SK-N-SH treated with all-trans-retinoic acid at 6 μM for 48 hours (cell line): ENCODE data around the gene SLC9A7.
A peak's percentile ranks its signal among the peaks of the same experiment; 100 is the strongest.

ENCODE experiments used
- ATAC-seq: fragments of 200-7000 bp; cut with Tn5 transposase; 3 replicates; pipeline ENCODE4 v1.9.1; 2020; ENCODE audit warnings: mild to moderate bottlenecking, moderate library complexity
- ARNTL ChIP-seq: fragments of 450-650 bp; formaldehyde crosslinking; IDR thresholded peaks from 2 replicates; pipeline ENCODE4 v1.5.0; 2020; ENCODE audit warnings: low read depth, mild to moderate bottlenecking, moderate library complexity, borderline replicate concordance
- BACH2 ChIP-seq: fragments of 250-450 bp; sonication (Bioruptor Pico); IDR thresholded peaks from 2 replicates; pipeline ENCODE4 v1.9.0; 2021; ENCODE audit warnings: mild to moderate bottlenecking, borderline replicate concordance
- CSDC2 ChIP-seq: fragments of 250-450 bp; sonication (Bioruptor Pico); IDR thresholded peaks from 2 replicates; pipeline ENCODE4 v1.5.0; 2020; ENCODE audit warnings: mild to moderate bottlenecking, moderate library complexity
- ESRRG ChIP-seq: fragments of 250-450 bp; sonication (Bioruptor Pico); IDR thresholded peaks from 2 replicates; pipeline ENCODE4 v1.6.1; 2021; ENCODE audit warnings: mild to moderate bottlenecking
- GLIS3 ChIP-seq: fragments of 250-450 bp; sonication (Bioruptor Pico); IDR thresholded peaks from 2 replicates; pipeline ENCODE4 v1.5.0; 2020; ENCODE audit warnings: mild to moderate bottlenecking, moderate library complexity
- ISL1 ChIP-seq: fragments of 250-450 bp; sonication (Bioruptor Pico); IDR thresholded peaks from 2 replicates; pipeline ENCODE4 v2.1.2; 2022; ENCODE audit warnings: mild to moderate bottlenecking, moderate library complexity
- OSR1 ChIP-seq: fragments of 250-450 bp; sonication (Bioruptor Pico); IDR thresholded peaks from 2 replicates; pipeline ENCODE4 v1.8.0; 2022; ENCODE audit warnings: moderate library complexity, mild to moderate bottlenecking, inconsistent platforms
- PATZ1 ChIP-seq: fragments of 250-450 bp; sonication (Bioruptor Pico); IDR thresholded peaks from 2 replicates; pipeline ENCODE4 v1.8.0; 2020; ENCODE audit warnings: mild to moderate bottlenecking, moderate library complexity, borderline replicate concordance
- PPARA ChIP-seq: fragments of 250-450 bp; sonication (Bioruptor Pico); IDR thresholded peaks from 2 replicates; pipeline ENCODE4 v1.5.0; 2020; ENCODE audit warnings: mild to moderate bottlenecking, borderline replicate concordance
- TCF4 ChIP-seq: fragments of 250-450 bp; sonication (Bioruptor Pico); IDR thresholded peaks from 2 replicates; pipeline ENCODE4 v1.8.0; 2021; ENCODE audit warnings: mild to moderate bottlenecking, moderate library complexity, borderline replicate concordance
- TOX ChIP-seq: fragments of 250-450 bp; sonication (Bioruptor Pico); IDR thresholded peaks from 2 replicates; pipeline ENCODE4 v1.8.0; 2021; ENCODE audit warnings: mild to moderate bottlenecking, moderate library complexity, borderline replicate concordance
- ZC3H10 ChIP-seq: fragments of 250-450 bp; sonication (Bioruptor Pico); IDR thresholded peaks from 2 replicates; pipeline ENCODE4 v1.5.1; 2021; ENCODE audit warnings: mild to moderate bottlenecking, moderate library complexity
- ZFP30 ChIP-seq: fragments of 450-650 bp; formaldehyde crosslinking; IDR thresholded peaks from 2 replicates; pipeline ENCODE4 v1.5.0; 2022; ENCODE audit warnings: mild to moderate bottlenecking, moderate library complexity
- ZNF565 ChIP-seq: fragments of 450-650 bp; formaldehyde crosslinking; conservative IDR thresholded peaks from 2 replicates; pipeline ENCODE4 v1.5.0; 2020; ENCODE audit warnings: low read depth, mild to moderate bottlenecking, moderate library complexity
- ZNF8 ChIP-seq: fragments of 450-650 bp; formaldehyde crosslinking; IDR thresholded peaks from 2 replicates; pipeline ENCODE4 v1.5.0; 2020; ENCODE audit warnings: mild to moderate bottlenecking, moderate library complexity
- TF ChIP-seq, protein P1 (sequence below): fragments of 250-450 bp; sonication (Bioruptor Pico); IDR thresholded peaks from 2 replicates; pipeline ENCODE4 v1.8.0; 2021; ENCODE audit warnings: low read depth, mild to moderate bottlenecking, moderate library complexity, borderline replicate concordance
- TF ChIP-seq, protein P2 (sequence below): fragments of 250-450 bp; sonication (Bioruptor Pico); IDR thresholded peaks from 2 replicates; pipeline ENCODE4 v1.5.1; 2021; ENCODE audit warnings: mild to moderate bottlenecking, moderate library complexity
- TF ChIP-seq, protein P3 (sequence below): fragments of 250-450 bp; sonication (Bioruptor Pico); IDR thresholded peaks from 2 replicates; pipeline ENCODE4 v1.5.1; 2020; ENCODE audit warnings: low read depth, mild to moderate bottlenecking, moderate library complexity

The SLC9A7 gene

DNA sequence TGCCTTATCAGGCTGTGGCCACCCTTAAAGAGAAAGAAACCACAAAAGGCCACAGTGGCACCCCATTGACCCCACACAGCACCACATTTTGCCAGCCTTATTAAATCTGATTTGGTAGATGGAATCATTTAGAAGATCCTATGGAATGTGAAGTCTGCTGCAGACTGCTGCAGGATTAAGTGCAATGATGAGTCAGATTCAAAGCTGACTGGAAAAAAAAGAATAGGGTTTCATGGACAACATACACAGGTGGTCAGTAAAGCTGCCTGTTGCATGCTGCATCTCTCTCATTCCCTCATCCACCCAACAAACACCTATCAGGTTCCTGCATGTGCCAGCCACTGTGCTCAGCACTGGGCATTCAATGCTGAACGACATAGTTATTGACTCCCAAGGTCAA lies 128.8 kb downstream of the SLC9A7 start:
- peak; percentile 80 for ATAC-seq

GRCh38 chrX:46628460-46629371 lies 130.2 kb downstream of the SLC9A7 start:
- TF ChIP-seq BACH2 (CRISPR knock-in tag) (no peak), ARNTL (no peak), ZFP30 (no peak), PPARA (CRISPR knock-in tag) (no peak), ZC3H10 (CRISPR knock-in tag) (no peak), CSDC2 (CRISPR knock-in tag) (no peak), PATZ1 (CRISPR knock-in tag) (no peak)
- ATAC-seq: no peak

More for the DNA sequence above, 128.8 kb downstream of the SLC9A7 start:
- TF ChIP-seq PATZ1 (CRISPR knock-in tag): no peak
- TF ChIP-seq, protein P1, sequence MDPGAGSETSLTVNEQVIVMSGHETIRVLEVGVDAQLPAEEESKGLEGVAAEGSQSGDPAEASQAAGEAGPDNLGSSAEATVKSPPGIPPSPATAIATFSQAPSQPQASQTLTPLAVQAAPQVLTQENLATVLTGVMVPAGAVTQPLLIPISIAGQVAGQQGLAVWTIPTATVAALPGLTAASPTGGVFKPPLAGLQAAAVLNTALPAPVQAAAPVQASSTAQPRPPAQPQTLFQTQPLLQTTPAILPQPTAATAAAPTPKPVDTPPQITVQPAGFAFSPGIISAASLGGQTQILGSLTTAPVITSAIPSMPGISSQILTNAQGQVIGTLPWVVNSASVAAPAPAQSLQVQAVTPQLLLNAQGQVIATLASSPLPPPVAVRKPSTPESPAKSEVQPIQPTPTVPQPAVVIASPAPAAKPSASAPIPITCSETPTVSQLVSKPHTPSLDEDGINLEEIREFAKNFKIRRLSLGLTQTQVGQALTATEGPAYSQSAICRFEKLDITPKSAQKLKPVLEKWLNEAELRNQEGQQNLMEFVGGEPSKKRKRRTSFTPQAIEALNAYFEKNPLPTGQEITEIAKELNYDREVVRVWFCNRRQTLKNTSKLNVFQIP (CRISPR knock-in tag): no peak
- TF ChIP-seq, protein P2, sequence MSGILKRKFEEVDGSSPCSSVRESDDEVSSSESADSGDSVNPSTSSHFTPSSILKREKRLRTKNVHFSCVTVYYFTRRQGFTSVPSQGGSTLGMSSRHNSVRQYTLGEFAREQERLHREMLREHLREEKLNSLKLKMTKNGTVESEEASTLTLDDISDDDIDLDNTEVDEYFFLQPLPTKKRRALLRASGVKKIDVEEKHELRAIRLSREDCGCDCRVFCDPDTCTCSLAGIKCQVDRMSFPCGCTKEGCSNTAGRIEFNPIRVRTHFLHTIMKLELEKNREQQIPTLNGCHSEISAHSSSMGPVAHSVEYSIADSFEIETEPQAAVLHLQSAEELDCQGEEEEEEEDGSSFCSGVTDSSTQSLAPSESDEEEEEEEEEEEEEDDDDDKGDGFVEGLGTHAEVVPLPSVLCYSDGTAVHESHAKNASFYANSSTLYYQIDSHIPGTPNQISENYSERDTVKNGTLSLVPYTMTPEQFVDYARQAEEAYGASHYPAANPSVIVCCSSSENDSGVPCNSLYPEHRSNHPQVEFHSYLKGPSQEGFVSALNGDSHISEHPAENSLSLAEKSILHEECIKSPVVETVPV (CRISPR knock-in tag): no peak
- TF ChIP-seq ISL1: no peak
- TF ChIP-seq ZNF8: no peak
- no peak for TF ChIP-seq ZFP30
- TF ChIP-seq GLIS3 (CRISPR knock-in tag): no peak
- no peak for TF ChIP-seq PPARA (CRISPR knock-in tag)
- no peak for TF ChIP-seq TCF4 (CRISPR knock-in tag)
- TF ChIP-seq ZC3H10 (CRISPR knock-in tag): no peak
- no peak for TF ChIP-seq BACH2 (CRISPR knock-in tag)

DNA sequence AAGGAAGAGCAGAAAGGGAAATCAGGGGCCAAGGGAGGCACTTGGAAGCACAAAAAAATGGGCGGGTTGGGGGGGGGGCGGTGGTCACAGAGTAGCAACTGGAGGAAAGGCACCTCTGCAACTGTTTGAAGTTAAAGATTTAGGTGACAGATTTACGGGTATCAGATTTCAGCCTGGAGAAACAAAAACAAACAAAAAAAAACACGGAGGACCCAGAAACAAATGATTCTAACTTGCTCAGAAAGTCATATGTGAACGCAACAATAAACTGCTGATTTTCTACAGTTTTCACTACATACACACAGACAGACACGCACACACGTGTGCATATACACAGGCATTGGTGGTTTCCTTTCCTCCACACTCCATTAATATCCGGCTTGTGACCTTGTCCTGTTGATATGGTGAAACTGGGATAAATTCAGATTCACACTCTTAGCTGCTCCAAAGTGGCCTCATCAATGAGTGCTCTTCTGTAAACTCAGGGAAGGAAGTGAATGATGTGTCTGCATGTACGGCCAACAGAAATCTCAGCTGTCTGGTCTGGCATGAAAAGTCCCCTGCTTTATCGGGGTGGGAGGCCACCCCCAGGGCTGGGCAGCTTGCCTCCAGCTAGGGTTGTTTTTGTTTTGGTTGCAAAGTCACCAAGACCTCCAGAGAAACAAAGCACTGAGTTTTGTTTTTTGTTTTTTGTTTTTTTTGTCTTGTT lies 131.1 kb downstream of the SLC9A7 start:
- TF ChIP-seq PPARA (CRISPR knock-in tag): no peak
- TF ChIP-seq BACH2 (CRISPR knock-in tag): no peak
- no peak for TF ChIP-seq TOX (CRISPR knock-in tag)
- no peak for TF ChIP-seq OSR1 (CRISPR knock-in tag)
- TF ChIP-seq ZC3H10 (CRISPR knock-in tag): no peak
- no peak for TF ChIP-seq ZFP30
- no peak for TF ChIP-seq ARNTL
- TF ChIP-seq ISL1: no peak
- no peak for ATAC-seq

- TF ChIP-seq GLIS3 (CRISPR knock-in tag): no peak
- no peak for TF ChIP-seq ZNF565
- TF ChIP-seq PPARA (CRISPR knock-in tag): no peak
- TF ChIP-seq ESRRG (CRISPR knock-in tag): no peak
- TF ChIP-seq, protein P3, sequence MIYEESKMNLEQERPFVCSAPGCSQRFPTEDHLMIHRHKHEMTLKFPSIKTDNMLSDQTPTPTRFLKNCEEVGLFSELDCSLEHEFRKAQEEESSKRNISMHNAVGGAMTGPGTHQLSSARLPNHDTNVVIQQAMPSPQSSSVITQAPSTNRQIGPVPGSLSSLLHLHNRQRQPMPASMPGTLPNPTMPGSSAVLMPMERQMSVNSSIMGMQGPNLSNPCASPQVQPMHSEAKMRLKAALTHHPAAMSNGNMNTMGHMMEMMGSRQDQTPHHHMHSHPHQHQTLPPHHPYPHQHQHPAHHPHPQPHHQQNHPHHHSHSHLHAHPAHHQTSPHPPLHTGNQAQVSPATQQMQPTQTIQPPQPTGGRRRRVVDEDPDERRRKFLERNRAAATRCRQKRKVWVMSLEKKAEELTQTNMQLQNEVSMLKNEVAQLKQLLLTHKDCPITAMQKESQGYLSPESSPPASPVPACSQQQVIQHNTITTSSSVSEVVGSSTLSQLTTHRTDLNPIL (CRISPR knock-in tag): no peak
- TF ChIP-seq TOX (CRISPR knock-in tag): no peak
- TF ChIP-seq CSDC2 (CRISPR knock-in tag): no peak
- TF ChIP-seq ARNTL: no peak
- TF ChIP-seq, protein P1 (CRISPR knock-in tag): no peak
- TF ChIP-seq ISL1: no peak
- TF ChIP-seq OSR1 (CRISPR knock-in tag): no peak
- ATAC-seq: no peak
Observed at GRCh38 chrX:46627062-46627461, 131.9 kb downstream of the SLC9A7 start.
